Body of pancreas (tissue), 4 donors: ENCODE results near the gene NUTM2B.
"Not testable (repeated sequence)": the region's sequence is repeated elsewhere in the genome, so short reads cannot be mapped to it uniquely, and the experiment has no call there.

Experiments used
- POLR2A ChIP-seq, 3 donors: fragments of 450-650 bp; IDR thresholded peaks; one replicate each; pipeline ENCODE4 v1.6.1; 2016; ENCODE audit warnings: antibody characterized with exemption in 3 of 3, mild to moderate bottlenecking in 2 of 3
- TF ChIP-seq, protein P1 (sequence below), 7 experiments: fragments of 450-650 bp in 4 of 7; fragments of 200-600 bp in 3 of 7; sonication (generic) in 3 of 7; IDR thresholded peaks; one replicate each; pipeline ENCODE4 v1.5.1; 2016 to 2019; ENCODE audit warnings: antibody characterized with exemption in 7 of 7

DNA sequence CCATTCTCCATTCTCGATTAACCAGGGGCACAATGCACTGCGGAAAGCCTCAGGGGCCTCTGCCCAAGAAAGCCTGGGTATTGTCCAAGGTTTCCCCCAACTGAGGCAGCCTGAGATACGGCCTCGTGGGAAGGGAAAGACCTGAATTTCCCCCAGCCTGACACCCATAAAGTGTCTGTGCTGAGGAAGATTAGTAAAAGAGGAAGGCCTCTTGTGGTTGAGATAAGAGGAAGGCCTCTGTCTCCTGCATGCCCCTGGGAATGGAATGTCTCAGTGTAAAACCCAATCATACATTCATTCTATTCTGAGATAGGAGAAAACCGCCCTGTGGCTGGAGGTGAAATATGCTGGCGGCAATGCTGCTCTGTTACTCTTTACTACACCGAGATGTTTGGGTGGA, 41.8 kb downstream of the NUTM2B start:
- TF ChIP-seq, protein P1, sequence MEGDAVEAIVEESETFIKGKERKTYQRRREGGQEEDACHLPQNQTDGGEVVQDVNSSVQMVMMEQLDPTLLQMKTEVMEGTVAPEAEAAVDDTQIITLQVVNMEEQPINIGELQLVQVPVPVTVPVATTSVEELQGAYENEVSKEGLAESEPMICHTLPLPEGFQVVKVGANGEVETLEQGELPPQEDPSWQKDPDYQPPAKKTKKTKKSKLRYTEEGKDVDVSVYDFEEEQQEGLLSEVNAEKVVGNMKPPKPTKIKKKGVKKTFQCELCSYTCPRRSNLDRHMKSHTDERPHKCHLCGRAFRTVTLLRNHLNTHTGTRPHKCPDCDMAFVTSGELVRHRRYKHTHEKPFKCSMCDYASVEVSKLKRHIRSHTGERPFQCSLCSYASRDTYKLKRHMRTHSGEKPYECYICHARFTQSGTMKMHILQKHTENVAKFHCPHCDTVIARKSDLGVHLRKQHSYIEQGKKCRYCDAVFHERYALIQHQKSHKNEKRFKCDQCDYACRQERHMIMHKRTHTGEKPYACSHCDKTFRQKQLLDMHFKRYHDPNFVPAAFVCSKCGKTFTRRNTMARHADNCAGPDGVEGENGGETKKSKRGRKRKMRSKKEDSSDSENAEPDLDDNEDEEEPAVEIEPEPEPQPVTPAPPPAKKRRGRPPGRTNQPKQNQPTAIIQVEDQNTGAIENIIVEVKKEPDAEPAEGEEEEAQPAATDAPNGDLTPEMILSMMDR (IDR thresholded peaks at IDR 0.05): not testable (repeated sequence)
- TF ChIP-seq POLR2A (IDR thresholded peaks at IDR 0.05): not testable (repeated sequence)
